ENCODE results near the gene ARID1B. TPM values are rescaled to one million over a fixed set of nuclear protein-coding genes. Genes with fewer than 3 reads are reported as not detected.

Gene ARID1B
- total RNA-seq, 4 donors from 2014 or later = 70.5 to 135 (median 78.2) TPM

- no peak for TF ChIP-seq CTCF (IDR thresholded peaks at IDR 0.05)
- DNase-seq (ENCODE audit: low spot score) (no peak), ATAC-seq (ENCODE audit: low FRiP score) (no peak)
Measured at GRCh38 chr6:157232161-157232895, 455.1 kb downstream of the ARID1B start.

GRCh38 chr6:157233156-157233555 is 456.0 kb downstream of the ARID1B start:
- ATAC-seq (ENCODE audit: low FRiP score) (no peak), DNase-seq (ENCODE audit: low spot score) (no peak)
- no peak for TF ChIP-seq CTCF (IDR thresholded peaks at IDR 0.05)

- DNase-seq (ENCODE audit: low spot score) (no peak), ATAC-seq (ENCODE audit: low FRiP score) (no peak)
- no peak for TF ChIP-seq CTCF (IDR thresholded peaks at IDR 0.05)
Measured at GRCh38 chr6:157233686-157234085, 456.5 kb downstream of the ARID1B start.

GRCh38 chr6:157235600-157236039 is 458.4 kb downstream of the ARID1B start:
- ATAC-seq (ENCODE audit: low FRiP score) (peak; percentile 73), DNase-seq (ENCODE audit: low spot score) (no peak)
- peak in 1 of 3 donors; percentile 15 for TF ChIP-seq CTCF (IDR thresholded peaks at IDR 0.05)

- peak; percentile 30 for ATAC-seq (ENCODE audit: low FRiP score)
- DNase-seq (ENCODE audit: low spot score) = no peak
- TF ChIP-seq CTCF (IDR thresholded peaks at IDR 0.05) = no peak
Measured at GRCh38 chr6:157236040-157236725, 459.0 kb downstream of the ARID1B start.

- DNase-seq (ENCODE audit: low spot score) (no peak), ATAC-seq (ENCODE audit: low FRiP score) (no peak)
- TF ChIP-seq CTCF (IDR thresholded peaks at IDR 0.05) = no peak
Measured at GRCh38 chr6:157238346-157238745, 461.2 kb downstream of the ARID1B start.

GRCh38 chr6:157239148-157239547 is 462.0 kb downstream of the ARID1B start:
- DNase-seq (ENCODE audit: low spot score) = no peak
- TF ChIP-seq CTCF (IDR thresholded peaks at IDR 0.05) = no peak
- ATAC-seq (ENCODE audit: low FRiP score) = no peak
